Measurements from ENCODE around the gene MACROH2A2. TPM values are rescaled to one million over a fixed set of nuclear protein-coding genes. Genes with fewer than 3 reads are reported as not detected.
"Not testable (repeated sequence)": the region's sequence is repeated elsewhere in the genome, so short reads cannot be mapped to it uniquely, and the experiment has no call there.

MACROH2A2 gene
- total RNA-seq, 1 experiment from 2014 or later, result 29.4 TPM

GRCh38 chr10:70063418-70064098 lies 10.9 kb downstream of the MACROH2A2 start:
- in situ Hi-C loops (cut with HindIII; ENCODE audit: low pct_unique_long_range_greater_than_20kb, low sequenced_read_pairs), result no loop called here
- no peak for DNase-seq (ENCODE audit: low read depth)

GRCh38 chr10:70064486-70064885 lies 11.8 kb downstream of the MACROH2A2 start:
- in situ Hi-C loops (cut with HindIII; ENCODE audit: low pct_unique_long_range_greater_than_20kb, low sequenced_read_pairs), result no loop called here
- no peak for DNase-seq (ENCODE audit: low read depth)

- in situ Hi-C loops (cut with HindIII; ENCODE audit: low pct_unique_long_range_greater_than_20kb, low sequenced_read_pairs), result no loop called here
- no peak for DNase-seq (ENCODE audit: low read depth)
These were observed 13.5 kb downstream of the MACROH2A2 start for GRCh38 chr10:70066190-70066589.

GRCh38 chr10:70067586-70067985 lies 14.9 kb downstream of the MACROH2A2 start:
- DNase-seq (ENCODE audit: low read depth), result no peak
- in situ Hi-C loops (cut with HindIII; ENCODE audit: low pct_unique_long_range_greater_than_20kb, low sequenced_read_pairs), result no loop called here

- in situ Hi-C loops (cut with HindIII; ENCODE audit: low pct_unique_long_range_greater_than_20kb, low sequenced_read_pairs), result no loop called here
- DNase-seq (ENCODE audit: low read depth), result no peak
These were observed 16.3 kb downstream of the MACROH2A2 start for GRCh38 chr10:70068925-70069324.

GRCh38 chr10:70069346-70069745 lies 16.7 kb downstream of the MACROH2A2 start:
- in situ Hi-C loops (cut with HindIII; ENCODE audit: low pct_unique_long_range_greater_than_20kb, low sequenced_read_pairs), result no loop called here
- DNase-seq (ENCODE audit: low read depth), result no peak

- in situ Hi-C loops (cut with HindIII; ENCODE audit: low pct_unique_long_range_greater_than_20kb, low sequenced_read_pairs), result no loop called here
These were observed 18.2 kb downstream of the MACROH2A2 start for GRCh38 chr10:70070834-70071233.

GRCh38 chr10:70074165-70074564 lies 21.5 kb downstream of the MACROH2A2 start:
- in situ Hi-C loops (cut with HindIII; ENCODE audit: low pct_unique_long_range_greater_than_20kb, low sequenced_read_pairs), result no loop called here

More at GRCh38 chr10:70070834-70071233, 18.2 kb downstream of the MACROH2A2 start:
- no peak for DNase-seq (ENCODE audit: low read depth)

GRCh38 chr10:70074971-70075370 lies 22.3 kb downstream of the MACROH2A2 start:
- in situ Hi-C loops (cut with HindIII; ENCODE audit: low pct_unique_long_range_greater_than_20kb, low sequenced_read_pairs), result no loop called here
- DNase-seq (ENCODE audit: low read depth), result no peak

More at GRCh38 chr10:70074165-70074564, 21.5 kb downstream of the MACROH2A2 start:
- DNase-seq (ENCODE audit: low read depth), result no peak

- in situ Hi-C loops (cut with HindIII; ENCODE audit: low pct_unique_long_range_greater_than_20kb, low sequenced_read_pairs), result no loop called here
- DNase-seq (ENCODE audit: low read depth), result no peak
These were observed 25.7 kb downstream of the MACROH2A2 start for GRCh38 chr10:70078329-70078728.

GRCh38 chr10:70078937-70079336 lies 26.3 kb downstream of the MACROH2A2 start:
- in situ Hi-C loops (cut with HindIII; ENCODE audit: low pct_unique_long_range_greater_than_20kb, low sequenced_read_pairs), result no loop called here
- DNase-seq (ENCODE audit: low read depth), result no peak

GRCh38 chr10:70080789-70081188 lies 28.1 kb downstream of the MACROH2A2 start:
- in situ Hi-C loops (cut with HindIII; ENCODE audit: low pct_unique_long_range_greater_than_20kb, low sequenced_read_pairs); DNase-seq (ENCODE audit: low read depth): not testable (repeated sequence)

GRCh38 chr10:70084189-70084588 lies 31.5 kb downstream of the MACROH2A2 start:
- in situ Hi-C loops (cut with HindIII; ENCODE audit: low pct_unique_long_range_greater_than_20kb, low sequenced_read_pairs), result no loop called here
- no peak for DNase-seq (ENCODE audit: low read depth)

GRCh38 chr10:70085975-70086613 lies 33.4 kb downstream of the MACROH2A2 start:
- in situ Hi-C loops (cut with HindIII; ENCODE audit: low pct_unique_long_range_greater_than_20kb, low sequenced_read_pairs), result no loop called here
- no peak for DNase-seq (ENCODE audit: low read depth)

GRCh38 chr10:70087616-70088307 lies 35.1 kb downstream of the MACROH2A2 start:
- in situ Hi-C loops (cut with HindIII; ENCODE audit: low pct_unique_long_range_greater_than_20kb, low sequenced_read_pairs), result no loop called here

GRCh38 chr10:70088308-70088698 lies 35.7 kb downstream of the MACROH2A2 start:
- in situ Hi-C loops (cut with HindIII; ENCODE audit: low pct_unique_long_range_greater_than_20kb, low sequenced_read_pairs), result no loop called here
- DNase-seq (ENCODE audit: low read depth), result no peak

More at GRCh38 chr10:70087616-70088307, 35.1 kb downstream of the MACROH2A2 start:
- no peak for DNase-seq (ENCODE audit: low read depth)

- in situ Hi-C loops (cut with HindIII; ENCODE audit: low pct_unique_long_range_greater_than_20kb, low sequenced_read_pairs), result no loop called here
- no peak for DNase-seq (ENCODE audit: low read depth)
These were observed 37.4 kb downstream of the MACROH2A2 start for GRCh38 chr10:70090013-70090412.

- in situ Hi-C loops (cut with HindIII; ENCODE audit: low pct_unique_long_range_greater_than_20kb, low sequenced_read_pairs), result no loop called here
- DNase-seq (ENCODE audit: low read depth), result no peak
These were observed 38.3 kb downstream of the MACROH2A2 start for GRCh38 chr10:70090951-70091350.

- in situ Hi-C loops (cut with HindIII; ENCODE audit: low pct_unique_long_range_greater_than_20kb, low sequenced_read_pairs), result no loop called here
- no peak for DNase-seq (ENCODE audit: low read depth)
These were observed 39.7 kb downstream of the MACROH2A2 start for GRCh38 chr10:70092389-70092718.
